Lower lobe of right lung (tissue), 2 donors: Measurements from ENCODE around the gene TMEM121B. TPM values are rescaled to one million over a fixed set of nuclear protein-coding genes. Genes with fewer than 3 reads are reported as not detected.

Experiments
- ATAC-seq, 2 donors: fragments of 200-7000 bp; cut with Tn5 transposase; one replicate each; pipeline ENCODE4 v1.9.1; 2020 to 2022; ENCODE audit warnings: mild to moderate bottlenecking in 2 of 2, moderate library complexity in 2 of 2
- DNase-seq: peaks from one replicate; pipeline ENCODE4 v3.0.0-alpha.2; 2020
- H3K27ac ChIP-seq: fragments of 200-600 bp; one replicate; pipeline ENCODE4 v1.8.0; 2022
- H3K27me3 ChIP-seq: fragments of 200-600 bp; one replicate; pipeline ENCODE4 v1.8.0; 2022; ENCODE audit warnings: low read depth
- H3K36me3 ChIP-seq: fragments of 200-600 bp; one replicate; pipeline ENCODE4 v1.8.0; 2022; ENCODE audit warnings: mild to moderate bottlenecking
- H3K4me1 ChIP-seq: fragments of 200-600 bp; one replicate; pipeline ENCODE4 v1.8.0; 2022
- H3K4me3 ChIP-seq: fragments of 200-600 bp; one replicate; pipeline ENCODE4 v1.8.0; 2022; ENCODE audit warnings: mild to moderate bottlenecking
- H3K9me3 ChIP-seq: fragments of 200-600 bp; one replicate; pipeline ENCODE4 v1.8.0; 2022
- intact Hi-C: fragments of 100-400 bp; cut with DNase I; formaldehyde crosslinking; loops from one replicate; pipeline ENCODE4 v1.11.0; 2022
- total RNA-seq: library from RNA; stranded (reverse); fragmentation: NEBNext Ultra II Directional; extraction: Animal tissue kit (Norgen Biotek cat#: 25700); gene quantifications from one replicate; pipeline ENCODE4 v1.2.1, GENCODE V29; 2021
- TF ChIP-seq, protein P1 (sequence below): fragments of 200-600 bp; IDR thresholded peaks from one replicate; pipeline ENCODE4 v1.8.0; 2022; ENCODE audit warnings: antibody characterized with exemption, mild to moderate bottlenecking
- donor health status: DM: no; HTN: yes; CAD: no; lungs with severe emphysema.

Gene TMEM121B
- total RNA-seq, 1 donor from 2014 or later: 0.97 TPM

DNA sequence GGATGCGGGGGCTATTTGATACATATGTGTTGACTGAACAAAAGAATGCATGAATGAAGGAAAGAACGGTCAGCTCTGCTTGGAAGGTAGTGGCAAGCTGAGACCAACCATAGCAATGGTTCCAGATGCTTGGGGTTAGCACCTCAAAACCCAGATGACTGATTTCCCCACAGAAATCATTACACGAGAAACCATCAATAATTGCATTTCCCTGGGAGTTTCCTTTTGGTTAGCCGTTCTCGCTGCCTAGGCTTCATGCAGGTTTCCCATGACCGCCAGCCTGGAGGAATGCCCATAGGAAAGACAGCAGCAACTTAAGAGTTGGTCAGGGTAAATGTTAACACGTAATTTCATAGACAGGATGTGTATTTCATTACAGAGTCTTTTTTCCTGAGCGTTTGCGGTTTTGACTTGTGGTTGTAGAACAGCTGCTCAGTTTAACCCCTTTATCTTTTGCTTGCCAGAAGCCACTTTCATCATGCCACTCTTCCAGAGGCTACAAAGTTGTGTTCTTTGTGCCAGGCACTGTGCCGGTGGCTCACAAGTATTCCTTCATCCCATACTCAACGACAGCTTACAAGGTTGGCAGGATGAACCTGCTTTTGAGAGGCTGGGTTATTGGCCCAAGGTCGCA, 33.5 kb downstream of the TMEM121B start:
- H3K27me3 ChIP-seq: no peaks in the 10 kb centered on the region
- H3K36me3 ChIP-seq: no peaks in the 10 kb centered on the region
- H3K9me3 ChIP-seq: no peaks in the 10 kb centered on the region
- H3K4me3 ChIP-seq: peak overlapping the region; percentile 91
- DNase-seq (no peak), ATAC-seq (no peak)
- TF ChIP-seq, protein P1, sequence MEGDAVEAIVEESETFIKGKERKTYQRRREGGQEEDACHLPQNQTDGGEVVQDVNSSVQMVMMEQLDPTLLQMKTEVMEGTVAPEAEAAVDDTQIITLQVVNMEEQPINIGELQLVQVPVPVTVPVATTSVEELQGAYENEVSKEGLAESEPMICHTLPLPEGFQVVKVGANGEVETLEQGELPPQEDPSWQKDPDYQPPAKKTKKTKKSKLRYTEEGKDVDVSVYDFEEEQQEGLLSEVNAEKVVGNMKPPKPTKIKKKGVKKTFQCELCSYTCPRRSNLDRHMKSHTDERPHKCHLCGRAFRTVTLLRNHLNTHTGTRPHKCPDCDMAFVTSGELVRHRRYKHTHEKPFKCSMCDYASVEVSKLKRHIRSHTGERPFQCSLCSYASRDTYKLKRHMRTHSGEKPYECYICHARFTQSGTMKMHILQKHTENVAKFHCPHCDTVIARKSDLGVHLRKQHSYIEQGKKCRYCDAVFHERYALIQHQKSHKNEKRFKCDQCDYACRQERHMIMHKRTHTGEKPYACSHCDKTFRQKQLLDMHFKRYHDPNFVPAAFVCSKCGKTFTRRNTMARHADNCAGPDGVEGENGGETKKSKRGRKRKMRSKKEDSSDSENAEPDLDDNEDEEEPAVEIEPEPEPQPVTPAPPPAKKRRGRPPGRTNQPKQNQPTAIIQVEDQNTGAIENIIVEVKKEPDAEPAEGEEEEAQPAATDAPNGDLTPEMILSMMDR: no peak
- peaks cover 34% of the 10 kb centered on the region for H3K4me1 ChIP-seq
- no peak overlapping the region for H3K27ac ChIP-seq
- intact Hi-C loops: no loop called here

DNA sequence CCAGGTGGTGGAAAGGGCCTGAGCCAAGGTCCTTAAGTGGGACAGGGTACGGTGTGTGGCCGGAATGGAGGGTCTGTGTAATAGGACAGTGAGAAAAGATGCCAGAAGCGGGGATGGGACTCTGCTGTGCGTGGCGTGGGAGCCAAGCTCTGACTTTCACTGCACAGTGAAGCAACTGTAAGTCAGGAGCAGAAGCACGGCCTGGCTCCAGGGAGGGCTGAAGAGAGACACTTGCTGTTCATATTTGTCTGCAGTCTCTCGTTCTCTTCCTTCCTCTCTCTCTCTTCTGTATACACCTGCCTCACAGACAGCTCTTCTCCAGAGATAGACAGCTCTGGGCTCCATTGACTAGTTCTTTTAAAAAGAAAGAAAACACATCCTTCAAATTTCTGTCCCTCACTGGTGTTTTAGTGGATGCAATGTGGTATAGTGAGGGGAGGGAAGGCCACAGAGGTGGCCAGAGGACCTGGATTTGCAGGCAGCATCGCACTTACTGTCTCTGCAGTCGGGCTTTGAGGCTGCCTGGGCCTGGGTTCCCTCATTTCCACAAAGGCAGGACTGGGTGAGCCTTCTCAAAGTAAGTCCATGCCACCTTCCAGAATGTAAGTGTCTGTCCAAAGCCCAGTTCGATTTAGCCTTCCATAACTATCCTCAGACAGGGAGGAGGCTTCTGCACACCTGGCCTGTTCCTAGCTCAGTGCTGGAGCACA, 34.2 kb downstream of the TMEM121B start:
- no peak overlapping the region for H3K27ac ChIP-seq
- H3K4me3 ChIP-seq: peak overlapping the region; percentile 91
- TF ChIP-seq, protein P1: no peak
- H3K9me3 ChIP-seq: no peaks in the 10 kb centered on the region
- intact Hi-C loops: no loop called here
- DNase-seq: no peak
- peaks cover 34% of the 10 kb centered on the region for H3K4me1 ChIP-seq
- no peaks in the 10 kb centered on the region for H3K27me3 ChIP-seq
- no peaks in the 10 kb centered on the region for H3K36me3 ChIP-seq
- no peak for ATAC-seq

DNA sequence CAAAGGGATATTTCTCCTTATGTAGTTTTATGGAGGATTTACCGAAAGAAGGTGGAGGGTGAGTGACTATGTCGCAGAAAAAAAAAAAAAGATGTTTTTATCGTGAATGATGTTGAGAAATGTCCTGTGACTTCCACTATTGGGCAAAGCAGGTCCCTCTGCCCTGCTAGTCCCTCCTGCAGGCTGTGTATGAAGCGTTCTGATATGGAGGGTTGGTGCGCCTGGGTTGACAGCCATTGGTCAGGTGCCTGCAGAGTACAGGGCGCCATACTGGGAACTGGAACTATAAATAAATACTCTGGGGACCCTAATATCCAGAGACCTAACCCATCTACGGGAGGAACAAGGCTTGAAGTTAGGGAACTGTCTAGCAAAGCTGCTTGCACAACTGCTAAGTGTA, 34.9 kb downstream of the TMEM121B start:
- Histone ChIP-seq H3K4me3 (peak overlapping the region; percentile 91), H3K36me3 (no peaks in the 10 kb centered on the region), H3K9me3 (no peaks in the 10 kb centered on the region), H3K4me1 (peaks cover 34% of the 10 kb centered on the region), H3K27ac (peak overlapping the region; percentile 95), H3K27me3 (no peaks in the 10 kb centered on the region)
- TF ChIP-seq, protein P1: no peak
- no peak for DNase-seq
- intact Hi-C loops: no loop called here
- ATAC-seq: no peak

DNA sequence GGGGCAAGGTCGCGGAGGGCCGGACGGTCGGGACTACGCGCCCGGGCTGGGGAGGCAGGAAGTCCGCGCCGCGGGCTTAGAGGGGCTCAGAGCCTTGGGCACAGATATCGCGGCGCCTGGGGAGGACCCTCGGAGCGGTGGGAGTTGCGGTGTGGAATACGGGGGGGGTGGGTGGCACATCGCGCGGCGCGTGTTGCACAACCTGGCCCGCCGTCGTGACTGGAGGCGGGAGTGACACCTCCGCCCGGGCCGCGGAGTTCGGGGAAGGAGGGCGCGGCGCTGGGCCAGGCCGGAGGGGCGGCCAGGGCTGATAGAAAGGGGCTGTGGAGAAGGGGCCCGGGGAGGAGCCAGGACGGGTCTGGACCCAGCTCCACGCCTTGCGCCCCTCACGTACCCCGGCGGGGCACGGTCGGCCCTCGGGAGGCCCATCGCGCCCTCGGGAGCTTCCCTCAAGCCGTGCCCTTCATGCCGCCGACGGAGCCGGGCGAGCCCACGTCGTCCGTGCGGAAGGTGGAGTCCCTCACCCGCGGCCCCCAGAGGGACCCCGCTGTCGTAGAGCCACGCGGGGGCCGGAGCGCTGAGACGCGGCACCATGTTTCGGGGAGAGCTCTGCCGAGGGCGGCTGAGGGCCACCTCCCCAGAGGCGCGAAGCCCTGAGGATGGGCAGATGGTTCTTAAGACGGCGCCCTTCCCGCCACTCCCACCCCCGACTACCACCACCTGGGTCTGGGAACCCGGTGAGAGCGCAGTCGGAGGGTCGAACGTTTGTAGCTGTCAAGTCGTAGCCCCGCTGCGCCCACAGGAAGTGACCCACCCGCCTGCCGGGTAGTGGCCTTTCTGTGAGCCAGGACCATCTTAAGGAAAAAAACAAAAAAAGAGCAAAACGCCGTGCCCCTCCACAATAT, 35.6 kb downstream of the TMEM121B start:
- H3K36me3 ChIP-seq: no peaks in the 10 kb centered on the region
- peak; percentile 73 to 80 for ATAC-seq
- DNase-seq: peak; percentile 73
- no peaks in the 10 kb centered on the region for H3K9me3 ChIP-seq
- H3K4me3 ChIP-seq: peak overlapping the region; percentile 91
- H3K4me1 ChIP-seq: peaks cover 34% of the 10 kb centered on the region
- H3K27ac ChIP-seq: peak overlapping the region; percentile 95
- intact Hi-C loops: no loop called here
- TF ChIP-seq, protein P1: no peak
- H3K27me3 ChIP-seq: no peaks in the 10 kb centered on the region

DNA sequence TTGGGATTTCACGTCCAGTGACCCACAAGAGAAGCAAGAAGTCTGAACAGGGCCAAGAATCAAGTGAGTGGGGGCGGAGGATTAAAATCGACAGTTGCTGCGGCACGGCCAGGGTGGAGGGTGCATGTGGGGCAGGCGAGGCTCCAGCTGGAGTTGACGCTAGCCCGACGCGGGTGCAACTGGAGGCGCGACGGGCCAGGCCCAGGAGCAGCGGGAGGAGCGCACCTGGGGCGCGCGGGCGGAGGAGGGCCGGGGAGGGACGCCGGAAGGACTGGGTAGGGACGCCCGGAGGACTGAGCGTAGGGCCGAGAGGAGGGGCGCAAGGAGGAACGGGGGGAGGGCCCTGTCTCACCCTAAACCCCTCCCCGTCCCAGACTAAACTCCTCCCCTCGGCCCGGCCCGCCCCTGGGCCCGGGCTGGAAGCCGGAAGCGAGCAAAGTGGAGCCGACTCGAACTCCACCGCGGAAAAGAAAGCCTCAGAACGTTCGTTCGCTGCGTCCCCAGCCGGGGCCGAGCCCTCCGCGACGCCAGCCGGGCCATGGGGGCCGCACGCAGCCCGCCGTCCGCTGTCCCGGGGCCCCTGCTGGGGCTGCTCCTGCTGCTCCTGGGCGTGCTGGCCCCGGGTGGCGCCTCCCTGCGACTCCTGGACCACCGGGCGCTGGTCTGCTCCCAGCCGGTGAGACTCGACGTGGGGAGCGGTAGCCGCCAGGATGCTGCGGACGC, 36.4 kb downstream of the TMEM121B start, which contains the start of gene IL17RA:
IL17RA (plus strand) TSS at position 447 of the 723 bp plus-strand sequence; CDS start at position 539, 92 bp downstream.
- intact Hi-C loops: no loop called here
- ATAC-seq: peak; percentile 99
- DNase-seq: peak; percentile 94
- peak within 1 kb of the TSS; percentile 95 for H3K27ac ChIP-seq
- H3K4me1 ChIP-seq: peaks cover 34% of the 10 kb centered on the region
- H3K27me3 ChIP-seq: no peaks in the 10 kb centered on the region
- peak within 1 kb of the TSS; percentile 91 for H3K4me3 ChIP-seq
- no peaks in the 10 kb centered on the region for H3K9me3 ChIP-seq
- no peaks in the 10 kb centered on the region for H3K36me3 ChIP-seq
- TF ChIP-seq, protein P1: no peak
